Upper lobe of left lung (tissue), 6 donors: ENCODE data around the gene COMMD3. TPM values are rescaled to one million over a fixed set of nuclear protein-coding genes. Genes with fewer than 3 reads are reported as not detected.
"Not testable (repeated sequence)": the region's sequence is repeated elsewhere in the genome, so short reads cannot be mapped to it uniquely, and the experiment has no call there.

Source experiments
- ATAC-seq, 2 donors: fragments of 200-7000 bp; cut with Tn5 transposase; one replicate each; pipeline ENCODE4 v1.9.1; 2022; ENCODE audit warnings: mild to moderate bottlenecking in 2 of 2, moderate library complexity in 2 of 2; ENCODE audit not compliant: low FRiP score in 2 of 2
- DNase-seq, 2 donors: peaks; one replicate each; pipeline ENCODE4 v3.0.0-alpha.2; 2019 to 2020
- H3K27ac ChIP-seq, 4 donors: fragments of 200-600 bp; sonication (generic); one replicate each; pipeline ENCODE4 v1.5.1; 2016 to 2019
- H3K27me3 ChIP-seq, 4 donors: fragments of 200-600 bp; sonication (generic); one replicate each; pipeline ENCODE4 v1.5.1; 2017 to 2019
- H3K36me3 ChIP-seq, 4 donors: fragments of 200-600 bp; sonication (generic); one replicate each; pipeline ENCODE4 v1.5.1; 2016 to 2019
- H3K4me1 ChIP-seq, 4 donors: fragments of 200-600 bp; sonication (generic); one replicate each; pipeline ENCODE4 v1.5.1; 2018 to 2019
- H3K4me3 ChIP-seq, 4 donors: fragments of 200-600 bp; sonication (generic); one replicate each; pipeline ENCODE4 v1.5.1; 2017 to 2019; ENCODE audit warnings: mild to moderate bottlenecking in 2 of 4, moderate library complexity in 1 of 4
- H3K9me3 ChIP-seq, 4 donors: fragments of 200-600 bp; sonication (generic); one replicate each; pipeline ENCODE4 v1.5.1; 2018 to 2019
- EP300 ChIP-seq, 4 donors: sonication (generic); formaldehyde crosslinking; IDR thresholded peaks; one replicate each; pipeline ENCODE4 v1.5.1; 2017; ENCODE audit warnings: antibody characterized with exemption in 4 of 4, control low read depth in 2 of 4
- POLR2A ChIP-seq, 4 donors: fragments of 450-650 bp; IDR thresholded peaks; one replicate each; pipeline ENCODE4 v1.5.1; 2016 to 2017; ENCODE audit warnings: antibody characterized with exemption in 4 of 4, mild to moderate bottlenecking in 2 of 4
- POLR2AphosphoS5 ChIP-seq, 2 donors: sonication (generic); formaldehyde crosslinking; IDR thresholded peaks; one replicate each; pipeline ENCODE4 v1.5.1; 2017; ENCODE audit warnings: antibody characterized with exemption in 2 of 2
- WGBS, 2 donors: methylation state at CpG; one replicate each; pipeline ENCODE4 v1.1.5; 2017 to 2018; 5-methylcytosine and 5-hydroxymethylcytosine counted together
- total RNA-seq, 6 donors: library from RNA; depleted of rRNA in 4 of 6; stranded (reverse); fragments of >200 nt in 4 of 6; gene quantifications; one replicate each; pipeline versions ENCODE4 v1.1.0 to v1.2.1, GENCODE V29; 2016 to 2021
- TF ChIP-seq, protein P1 (sequence below), 6 experiments: fragments of 450-650 bp in 4 of 6; fragments of 200-600 bp in 2 of 6; sonication (generic) in 2 of 6; IDR thresholded peaks; one replicate each; pipeline ENCODE4 v1.5.1; 2016 to 2019; ENCODE audit warnings: antibody characterized with exemption in 6 of 6
- donor health status: DM: no; HTN: no; CAD: no; lungs with moderate emphysema.
- donor health status: DM: no; HTN: yes; CAD: no; lungs with severe emphysema.

Gene COMMD3
- total RNA-seq, 6 donors from 2014 or later, result 11.0 to 312 (median 39.6) TPM

GRCh38 chr10:22346096-22346661 is 30.0 kb downstream of the COMMD3 start:
- TF ChIP-seq, protein P1, sequence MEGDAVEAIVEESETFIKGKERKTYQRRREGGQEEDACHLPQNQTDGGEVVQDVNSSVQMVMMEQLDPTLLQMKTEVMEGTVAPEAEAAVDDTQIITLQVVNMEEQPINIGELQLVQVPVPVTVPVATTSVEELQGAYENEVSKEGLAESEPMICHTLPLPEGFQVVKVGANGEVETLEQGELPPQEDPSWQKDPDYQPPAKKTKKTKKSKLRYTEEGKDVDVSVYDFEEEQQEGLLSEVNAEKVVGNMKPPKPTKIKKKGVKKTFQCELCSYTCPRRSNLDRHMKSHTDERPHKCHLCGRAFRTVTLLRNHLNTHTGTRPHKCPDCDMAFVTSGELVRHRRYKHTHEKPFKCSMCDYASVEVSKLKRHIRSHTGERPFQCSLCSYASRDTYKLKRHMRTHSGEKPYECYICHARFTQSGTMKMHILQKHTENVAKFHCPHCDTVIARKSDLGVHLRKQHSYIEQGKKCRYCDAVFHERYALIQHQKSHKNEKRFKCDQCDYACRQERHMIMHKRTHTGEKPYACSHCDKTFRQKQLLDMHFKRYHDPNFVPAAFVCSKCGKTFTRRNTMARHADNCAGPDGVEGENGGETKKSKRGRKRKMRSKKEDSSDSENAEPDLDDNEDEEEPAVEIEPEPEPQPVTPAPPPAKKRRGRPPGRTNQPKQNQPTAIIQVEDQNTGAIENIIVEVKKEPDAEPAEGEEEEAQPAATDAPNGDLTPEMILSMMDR (IDR thresholded peaks at IDR 0.05), result no peak
- TF ChIP-seq POLR2AphosphoS5 (IDR thresholded peaks at IDR 0.05) (no peak), EP300 (IDR thresholded peaks at IDR 0.05) (no peak), POLR2A (IDR thresholded peaks at IDR 0.05) (no peak)
- H3K4me1 ChIP-seq, result peaks cover 5 to 16% (median 11%) of the 10 kb centered on the region in 4 donors
- H3K4me3 ChIP-seq, result no peak overlapping the region
- no peak for DNase-seq
- H3K27me3 ChIP-seq, result peaks cover 0 to 52% (median 20%) of the 10 kb centered on the region in 4 donors
- no peak for ATAC-seq
- WGBS, 2 donors, result 28 to 49% methylated on average over 8 of the region's 8 CpGs
- H3K9me3 ChIP-seq, result no peaks in the 10 kb centered on the region
- H3K36me3 ChIP-seq, result no peaks in the 10 kb centered on the region
- no peak overlapping the region for H3K27ac ChIP-seq

- DNase-seq (no peak), ATAC-seq (no peak)
- H3K36me3 ChIP-seq, result no peaks in the 10 kb centered on the region
- H3K4me3 ChIP-seq, result no peak overlapping the region
- no peaks in the 10 kb centered on the region for H3K9me3 ChIP-seq
- peaks cover 0 to 11% (median 6%) of the 10 kb centered on the region in 4 donors for H3K4me1 ChIP-seq
- peaks cover 0 to 19% (median 7%) of the 10 kb centered on the region in 4 donors for H3K27me3 ChIP-seq
- no peak overlapping the region for H3K27ac ChIP-seq
- WGBS, 2 donors, result 94 to 100% methylated on average over 1 of the region's 1 CpG
- TF ChIP-seq POLR2AphosphoS5 (IDR thresholded peaks at IDR 0.05) (no peak), EP300 (IDR thresholded peaks at IDR 0.05) (no peak), POLR2A (IDR thresholded peaks at IDR 0.05) (no peak)
- TF ChIP-seq, protein P1 (IDR thresholded peaks at IDR 0.05), result no peak
Observed at GRCh38 chr10:22349755-22350154, 33.6 kb downstream of the COMMD3 start.

GRCh38 chr10:22351131-22351703 is 35.0 kb downstream of the COMMD3 start:
- no peaks in the 10 kb centered on the region for H3K9me3 ChIP-seq

GRCh38 chr10:22356324-22356873 is 40.2 kb downstream of the COMMD3 start:
- H3K27ac ChIP-seq, result no peak overlapping the region
- no peak overlapping the region for H3K4me3 ChIP-seq
- H3K4me1 ChIP-seq, result no peaks in the 10 kb centered on the region
- ATAC-seq (no peak), DNase-seq (no peak)
- no peaks in the 10 kb centered on the region for H3K27me3 ChIP-seq
- H3K36me3 ChIP-seq, result no peaks in the 10 kb centered on the region
- WGBS, 2 donors, result 82 to 85% methylated on average over 4 of the region's 4 CpGs
- H3K9me3 ChIP-seq, result no peaks in the 10 kb centered on the region
- TF ChIP-seq EP300 (IDR thresholded peaks at IDR 0.05) (no peak), POLR2A (IDR thresholded peaks at IDR 0.05) (no peak), POLR2AphosphoS5 (IDR thresholded peaks at IDR 0.05) (no peak)
- TF ChIP-seq, protein P1 (IDR thresholded peaks at IDR 0.05), result no peak

More at GRCh38 chr10:22351131-22351703, 35.0 kb downstream of the COMMD3 start:
- H3K4me1 ChIP-seq, result no peaks in the 10 kb centered on the region
- no peak overlapping the region for H3K27ac ChIP-seq
- H3K36me3 ChIP-seq, result no peaks in the 10 kb centered on the region
- TF ChIP-seq, protein P1 (IDR thresholded peaks at IDR 0.05), result no peak
- TF ChIP-seq POLR2AphosphoS5 (IDR thresholded peaks at IDR 0.05) (no peak), EP300 (IDR thresholded peaks at IDR 0.05) (no peak), POLR2A (IDR thresholded peaks at IDR 0.05) (no peak)
- WGBS, 2 donors, result 87% methylated on average over 4 to 5 of the region's 5 CpGs
- ATAC-seq (no peak), DNase-seq (no peak)
- peaks cover 0 to 5% (median 0%) of the 10 kb centered on the region in 4 donors for H3K27me3 ChIP-seq
- no peak overlapping the region for H3K4me3 ChIP-seq

- not testable (repeated sequence) for H3K4me1 ChIP-seq, ATAC-seq, H3K4me3 ChIP-seq, H3K27ac ChIP-seq, H3K36me3 ChIP-seq, H3K9me3 ChIP-seq, H3K27me3 ChIP-seq, DNase-seq
- WGBS, 2 donors, result 90 to 91% methylated on average over 4 of the region's 4 CpGs
Observed at GRCh38 chr10:22357770-22358169, 41.6 kb downstream of the COMMD3 start.
